Activated T-cell treated with anti-CD3 and anti-CD28 coated beads for 24 hours (primary cell): ENCODE results near the gene ERC1.
"Not testable (repeated sequence)": the region's sequence is repeated elsewhere in the genome, so short reads cannot be mapped to it uniquely, and the experiment has no call there.

Experiments
- DNase-seq: peaks from one replicate; pipeline ENCODE4 v3.0.0-alpha.2; 2020; ENCODE audit warnings: low read depth

Gene ERC1

DNA sequence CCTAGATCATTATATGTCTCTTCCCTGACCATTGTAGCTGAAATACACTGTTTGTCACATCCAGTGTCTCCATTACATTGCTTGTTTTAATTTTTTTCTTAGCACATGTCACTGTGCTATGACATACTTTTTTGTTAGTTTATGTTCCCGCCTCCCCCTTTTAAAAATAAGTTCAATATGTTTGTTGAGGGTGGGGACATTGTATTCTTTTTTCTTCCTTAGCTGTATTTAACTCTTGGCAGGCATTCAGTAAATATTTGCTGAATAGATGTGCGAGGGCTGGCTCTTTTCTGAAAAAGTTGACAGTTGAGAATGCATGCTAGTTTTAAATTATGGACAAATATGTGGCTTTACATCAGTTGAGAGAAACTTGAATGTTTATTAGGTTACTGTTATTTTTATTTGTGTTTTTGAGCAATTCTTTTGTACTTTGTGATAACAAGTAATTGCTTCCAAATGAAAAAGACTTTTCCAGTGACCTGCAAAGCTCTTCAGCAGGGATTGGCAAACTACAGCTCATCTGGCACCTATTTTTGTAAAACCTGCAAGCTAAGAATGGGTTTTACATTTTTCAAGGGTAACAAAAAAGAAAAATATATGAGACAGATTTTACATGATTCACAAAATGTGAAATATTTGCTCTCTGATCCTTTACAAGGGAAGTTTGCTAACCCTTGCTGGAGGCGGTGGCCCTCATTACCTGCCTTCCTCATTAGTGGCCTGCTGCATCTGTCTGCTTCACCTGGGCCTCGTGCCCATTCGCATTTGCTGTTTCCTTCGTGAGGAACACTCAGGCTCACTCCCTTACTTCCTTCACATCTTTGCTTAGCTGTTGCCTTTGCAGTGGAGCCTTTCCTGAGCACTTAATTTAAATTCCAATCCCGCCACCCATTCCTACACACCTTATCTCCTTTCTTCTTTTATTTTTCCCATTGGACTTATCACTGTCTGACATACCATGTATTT lies 229.4 kb downstream of the ERC1 start:
- DNase-seq = no peak

DNA sequence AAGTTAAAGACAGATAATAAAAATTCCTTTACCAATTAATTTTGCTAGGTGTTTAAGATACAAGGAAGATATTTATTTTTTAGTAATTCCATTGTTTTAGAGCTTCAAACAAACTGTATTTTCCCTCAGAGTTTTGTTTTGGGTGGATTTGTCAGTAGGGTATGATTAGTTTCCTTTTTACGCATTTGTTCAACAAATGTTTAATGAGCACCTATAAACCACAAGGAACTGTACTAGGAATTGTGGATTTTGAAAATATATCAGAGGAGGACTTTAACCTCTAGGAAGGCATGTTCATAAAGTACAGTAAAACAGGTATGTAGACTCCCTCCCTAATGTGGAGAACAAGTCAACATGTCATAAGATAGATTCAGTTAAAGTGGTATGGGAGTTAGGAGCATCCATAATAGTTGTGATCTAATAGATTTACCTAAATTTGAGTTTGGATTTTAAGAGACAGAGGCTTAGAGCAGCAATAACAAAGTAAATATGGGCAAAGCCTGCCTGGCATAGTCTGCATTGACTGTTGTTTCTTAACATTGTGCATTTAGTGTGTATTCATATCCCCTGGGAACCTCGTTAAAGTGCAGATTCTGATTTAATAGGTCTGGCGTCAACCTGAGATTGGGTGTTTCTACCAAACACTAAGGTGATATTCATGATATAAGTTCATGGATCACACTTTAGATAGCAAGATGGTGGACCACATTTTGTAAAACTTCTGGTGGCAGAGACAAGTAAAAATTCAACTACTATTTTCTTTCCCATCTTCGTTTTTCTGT lies 232.0 kb downstream of the ERC1 start:
- no peak for DNase-seq

DNA sequence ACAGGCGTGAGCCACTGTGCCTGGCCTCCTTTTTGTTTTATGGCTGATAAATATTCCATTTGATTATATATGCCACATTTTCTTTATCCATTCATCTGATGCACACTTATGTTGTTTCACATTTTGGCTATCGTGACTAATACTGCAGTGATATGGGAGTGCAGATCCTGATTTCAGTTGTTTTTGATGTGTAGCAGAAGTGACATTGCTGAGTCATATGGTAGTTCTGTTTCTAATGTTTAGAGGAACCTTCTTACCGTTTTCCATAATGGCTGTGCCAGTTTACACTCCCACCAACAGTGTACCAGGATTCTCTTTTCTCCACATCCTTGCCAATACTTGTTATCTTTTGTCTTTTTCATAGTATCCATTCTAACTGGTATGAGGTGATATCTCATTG lies 235.9 kb downstream of the ERC1 start:
- DNase-seq = no peak

DNA sequence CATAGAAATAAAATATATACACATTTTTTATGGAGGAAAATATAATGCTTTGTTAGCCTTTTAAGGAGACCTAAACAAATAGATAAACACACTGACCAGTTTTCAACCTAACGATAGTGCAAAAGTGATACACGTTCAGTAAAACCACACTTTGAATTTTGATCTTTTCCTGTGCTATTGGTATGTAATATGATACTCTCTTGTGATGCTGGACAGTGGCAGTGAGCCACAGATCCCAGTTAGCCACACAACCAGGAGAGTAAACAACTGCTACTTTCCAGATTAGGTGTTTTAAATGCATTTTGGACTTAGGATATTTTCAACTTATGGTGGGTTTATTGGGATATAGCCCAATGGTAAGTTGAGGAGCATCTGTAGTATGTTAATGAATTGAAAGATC lies 243.1 kb downstream of the ERC1 start:
- DNase-seq = no peak

DNA sequence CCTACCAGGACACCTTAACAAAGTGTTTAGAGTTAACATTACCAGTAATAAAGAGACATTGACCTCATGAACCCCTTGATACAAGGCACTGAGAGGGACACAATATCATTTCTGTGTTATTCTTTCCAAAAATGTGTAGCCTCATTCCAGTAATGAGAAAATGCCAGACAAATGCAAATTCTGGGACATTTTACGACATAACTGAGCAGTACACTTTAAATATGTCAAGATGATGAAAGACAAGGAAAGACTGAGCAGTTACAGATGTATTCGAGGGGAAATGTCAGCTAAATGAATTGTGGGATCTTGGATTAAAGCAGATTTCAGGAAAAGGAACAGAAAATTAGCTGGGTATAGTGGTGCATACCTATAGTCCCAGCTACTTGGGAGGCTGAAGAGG lies 255.6 kb downstream of the ERC1 start:
- DNase-seq = no peak

DNA sequence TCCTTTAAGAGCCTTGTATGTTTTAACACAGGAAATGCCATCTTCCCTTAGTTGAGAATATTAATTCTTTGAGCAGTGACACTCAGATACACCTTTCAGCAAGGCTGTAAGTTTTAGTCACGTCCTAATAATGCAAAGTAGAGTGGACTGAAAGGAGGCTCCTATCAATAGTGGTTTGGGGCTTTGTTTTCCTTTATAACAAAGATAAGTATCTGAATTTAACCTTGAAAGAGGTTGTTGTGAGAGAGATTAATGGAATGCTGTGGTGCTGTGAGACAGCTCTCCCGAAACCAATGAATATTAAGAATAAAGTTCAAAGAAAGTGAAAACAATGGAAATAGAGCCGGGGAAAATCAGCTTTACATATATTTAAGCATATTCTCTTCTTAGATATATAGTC lies 259.6 kb downstream of the ERC1 start:
- no peak for DNase-seq

DNA sequence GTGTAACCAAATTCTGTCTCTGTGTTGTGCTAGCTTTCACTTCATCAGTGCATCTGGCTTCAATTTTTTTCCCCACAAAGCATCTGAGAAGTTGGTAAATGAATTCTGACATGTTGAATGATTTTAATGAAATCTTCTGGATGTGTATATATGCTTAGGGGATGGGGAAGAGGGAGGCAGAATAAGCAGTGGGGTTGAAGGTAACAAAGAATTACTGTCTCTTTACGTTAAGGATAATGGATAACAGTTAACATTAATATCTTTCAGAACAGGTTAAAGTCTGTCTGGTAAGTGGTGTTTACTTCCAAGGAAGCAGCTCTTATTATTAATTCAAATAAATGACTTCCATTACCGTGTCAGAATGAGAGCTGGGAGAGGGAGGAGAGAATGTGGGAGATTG lies 261.7 kb downstream of the ERC1 start:
- DNase-seq = no peak

DNA sequence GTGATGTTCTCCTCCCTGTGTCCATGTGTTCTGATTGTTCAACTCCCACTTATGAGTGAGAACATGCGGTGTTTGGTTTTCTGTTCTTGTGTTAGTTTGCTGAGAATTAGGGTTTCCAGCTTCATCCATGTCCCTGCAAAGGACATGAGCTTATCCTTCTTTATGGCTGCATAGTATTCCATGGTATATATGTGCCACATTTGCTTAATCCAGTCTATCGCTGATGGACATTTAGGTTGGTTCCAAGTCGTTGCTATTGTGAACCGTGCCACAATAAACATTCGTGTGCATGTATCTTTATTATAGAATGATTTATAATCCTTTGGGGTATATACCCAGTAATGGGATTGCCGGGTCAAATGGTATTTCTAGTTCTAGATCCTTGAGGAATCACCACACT lies 264.1 kb downstream of the ERC1 start:
- not testable (repeated sequence) for DNase-seq

DNA sequence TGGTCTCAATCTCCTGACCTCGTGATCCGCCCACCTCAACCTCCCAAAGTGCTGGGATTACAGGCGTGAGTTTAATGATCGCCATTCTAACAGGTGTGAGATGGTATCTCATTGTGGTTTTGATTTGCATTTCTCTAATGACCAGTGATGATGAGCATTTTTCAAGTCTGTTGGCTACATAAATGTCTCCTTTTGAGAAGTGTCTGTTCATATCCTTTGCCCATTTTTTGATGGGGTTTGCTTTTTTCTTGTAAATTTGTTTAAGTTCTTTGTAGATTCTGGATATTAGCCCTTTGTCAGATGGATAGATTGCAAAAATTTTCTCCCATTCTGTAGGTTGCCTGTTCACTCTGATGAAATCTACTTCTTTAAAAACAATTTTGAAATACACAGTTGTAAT lies 264.8 kb downstream of the ERC1 start:
- not testable (repeated sequence) for DNase-seq

DNA sequence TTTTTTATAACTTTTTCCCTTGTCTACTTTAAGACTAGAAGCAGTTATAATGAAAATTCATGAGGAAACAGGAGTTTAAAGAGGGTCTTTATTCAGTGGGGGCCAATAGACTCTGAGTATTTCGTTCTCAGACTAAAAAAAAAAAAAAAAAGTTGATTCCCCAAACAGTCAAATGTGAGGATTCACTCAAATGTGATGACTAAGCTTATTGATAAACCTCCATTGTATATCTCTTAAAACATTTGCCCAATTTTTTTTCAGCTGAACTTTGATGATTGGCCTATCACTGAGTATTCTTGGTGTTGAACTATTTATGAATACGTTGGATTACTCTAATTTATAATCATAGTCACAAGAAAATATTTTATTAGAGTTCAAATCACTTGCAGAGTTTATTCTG lies 265.3 kb downstream of the ERC1 start:
- DNase-seq = no peak

DNA sequence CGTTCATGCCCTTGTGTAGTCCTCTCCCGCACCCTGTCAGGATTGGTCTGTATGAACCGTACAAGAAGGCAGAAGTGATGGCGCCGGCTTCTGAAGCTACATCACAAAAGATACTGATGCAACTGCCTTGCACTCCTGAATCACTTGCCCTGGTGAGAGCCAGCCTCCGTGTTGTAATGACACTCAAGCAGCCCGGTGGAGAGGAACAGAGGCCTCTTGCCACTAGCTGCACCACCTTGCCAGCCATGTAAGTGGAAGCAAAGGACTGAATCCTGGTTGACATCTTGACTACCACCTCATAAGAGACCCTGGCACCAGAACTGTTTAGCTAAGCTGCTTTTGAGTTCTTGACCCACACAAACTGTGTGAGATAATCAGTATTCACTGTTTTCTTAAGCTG lies 266.0 kb downstream of the ERC1 start:
- no peak for DNase-seq

DNA sequence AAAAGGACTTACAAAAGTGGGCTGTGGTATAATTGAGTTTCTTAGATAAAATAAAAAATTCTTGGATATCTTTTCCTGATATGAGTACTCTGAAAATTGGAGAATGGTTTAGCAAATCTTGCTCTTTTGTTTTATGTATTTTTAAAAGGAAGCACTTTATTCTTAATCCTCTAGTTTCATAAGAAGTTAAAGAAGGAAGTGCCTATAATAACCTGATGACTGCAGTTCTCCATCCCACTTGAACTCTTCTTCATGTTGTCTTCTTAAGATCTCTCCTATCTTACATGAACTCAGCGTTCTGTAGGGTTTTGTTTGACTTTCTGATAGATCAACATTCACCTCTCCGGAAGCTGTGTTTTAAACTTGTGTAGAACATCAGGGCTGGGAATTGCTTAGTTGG lies 271.0 kb downstream of the ERC1 start:
- DNase-seq = no peak

DNA sequence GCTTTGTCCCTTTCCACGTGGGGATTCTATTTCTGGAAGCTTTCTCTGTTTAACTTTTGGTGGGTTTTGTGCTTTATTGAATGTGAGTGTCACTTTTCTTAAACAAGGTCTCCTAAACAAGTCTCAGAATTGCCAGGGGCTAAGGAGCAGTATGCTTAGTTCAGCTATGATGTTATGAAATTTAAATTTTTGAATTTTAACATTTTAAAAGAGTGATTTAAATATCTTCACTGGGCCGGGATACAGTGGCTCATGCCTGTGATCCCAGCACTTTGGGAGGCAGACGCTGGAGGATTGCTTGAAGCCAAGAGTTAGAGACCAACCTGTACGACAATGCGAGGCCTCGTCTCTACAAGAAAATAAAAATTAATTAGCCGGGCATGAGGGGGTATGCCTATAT lies 276.2 kb downstream of the ERC1 start:
- DNase-seq = no peak

DNA sequence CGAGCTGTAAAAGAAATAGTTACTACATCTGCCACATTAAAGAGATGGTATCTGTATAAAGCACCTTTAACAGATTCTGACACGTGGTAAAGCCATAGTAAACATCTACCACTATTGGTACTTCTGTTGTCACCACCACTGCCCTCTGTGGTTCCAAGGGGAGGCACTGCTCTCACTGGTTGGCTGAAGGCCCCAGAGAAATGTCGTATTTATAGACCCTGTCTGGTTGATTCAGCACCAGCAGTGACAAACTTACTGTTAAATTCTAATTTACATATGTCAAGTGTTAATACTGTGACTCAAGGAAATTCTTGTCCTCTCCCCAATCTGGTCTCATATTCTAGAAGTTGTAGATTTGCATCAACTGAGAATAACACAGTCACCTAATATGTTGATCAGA lies 281.1 kb downstream of the ERC1 start:
- DNase-seq = no peak

DNA sequence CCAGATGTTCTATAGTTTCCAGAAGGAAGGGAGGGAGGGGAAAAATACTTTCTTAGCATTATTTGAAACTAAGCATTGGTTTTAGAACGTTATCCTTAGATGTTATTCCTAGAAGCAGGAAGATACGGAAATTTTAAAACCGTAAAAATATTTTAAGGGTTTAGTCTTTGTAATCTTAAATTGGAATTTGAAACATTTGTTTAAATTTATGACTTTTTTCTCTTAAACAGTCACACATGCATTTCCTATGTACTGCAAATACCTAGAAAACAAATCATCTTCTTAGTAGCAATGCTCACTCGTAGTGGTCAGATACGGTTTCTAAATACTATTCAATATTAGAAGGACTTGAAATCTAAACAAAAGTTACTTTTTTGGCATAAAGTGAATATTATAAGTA lies 282.0 kb downstream of the ERC1 start:
- no peak for DNase-seq

DNA sequence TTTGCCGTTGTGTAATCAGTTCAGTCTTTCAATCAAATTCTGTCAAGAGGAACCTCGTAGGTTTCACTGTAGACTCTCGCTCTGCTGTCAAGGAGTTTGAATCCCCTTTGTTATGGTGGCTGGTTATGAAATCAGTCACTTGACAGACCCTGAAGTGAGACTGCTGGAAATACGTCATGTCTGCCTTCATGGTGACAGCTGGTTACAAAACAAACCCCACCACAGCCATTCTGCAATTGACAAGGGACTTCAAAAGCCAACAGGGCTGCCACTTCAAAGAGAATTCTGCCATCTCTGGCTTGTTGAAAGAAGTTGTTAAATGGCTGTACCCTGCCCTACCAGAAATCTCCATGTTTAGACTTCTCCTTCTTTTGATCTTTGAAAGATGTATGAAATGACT lies 286.9 kb downstream of the ERC1 start:
- no peak for DNase-seq

DNA sequence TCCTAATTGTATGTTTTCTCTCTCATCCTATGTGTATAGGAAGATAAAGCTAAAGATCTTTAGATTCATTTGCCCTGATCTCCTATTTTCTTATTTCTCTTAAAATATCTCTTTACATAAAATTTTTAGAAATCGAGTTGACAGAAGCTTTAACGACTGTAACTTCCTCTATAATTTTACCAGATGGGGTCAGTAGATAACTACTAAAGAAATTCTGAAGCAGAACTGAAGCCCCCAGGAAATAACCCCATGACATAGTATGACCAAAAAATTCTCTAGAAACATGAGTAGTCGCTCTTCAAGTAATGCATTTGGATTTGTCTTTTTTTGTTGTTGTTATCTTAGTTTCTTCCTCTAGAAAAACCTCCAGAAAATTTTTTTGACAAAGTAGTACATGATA lies 288.0 kb downstream of the ERC1 start:
- DNase-seq = no peak

DNA sequence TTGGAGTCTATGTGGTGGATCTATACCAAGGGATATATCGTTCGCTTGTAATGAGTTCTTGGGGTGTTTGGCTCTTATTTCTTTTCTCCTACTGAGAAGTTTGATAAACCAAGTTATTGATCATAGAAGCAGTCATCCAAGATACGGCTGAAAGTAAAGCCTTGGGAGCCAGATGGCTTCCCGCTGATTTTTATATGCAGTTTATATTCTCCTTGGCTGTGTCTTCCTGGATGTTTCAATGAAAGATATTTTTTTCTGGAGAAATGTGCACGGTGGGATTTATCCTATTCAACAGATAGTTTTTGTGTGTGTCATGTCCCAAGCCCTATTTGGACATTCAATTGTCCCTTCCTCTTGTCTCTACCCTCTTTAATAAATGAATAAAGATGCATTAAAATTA lies 289.0 kb downstream of the ERC1 start:
- no peak for DNase-seq

DNA sequence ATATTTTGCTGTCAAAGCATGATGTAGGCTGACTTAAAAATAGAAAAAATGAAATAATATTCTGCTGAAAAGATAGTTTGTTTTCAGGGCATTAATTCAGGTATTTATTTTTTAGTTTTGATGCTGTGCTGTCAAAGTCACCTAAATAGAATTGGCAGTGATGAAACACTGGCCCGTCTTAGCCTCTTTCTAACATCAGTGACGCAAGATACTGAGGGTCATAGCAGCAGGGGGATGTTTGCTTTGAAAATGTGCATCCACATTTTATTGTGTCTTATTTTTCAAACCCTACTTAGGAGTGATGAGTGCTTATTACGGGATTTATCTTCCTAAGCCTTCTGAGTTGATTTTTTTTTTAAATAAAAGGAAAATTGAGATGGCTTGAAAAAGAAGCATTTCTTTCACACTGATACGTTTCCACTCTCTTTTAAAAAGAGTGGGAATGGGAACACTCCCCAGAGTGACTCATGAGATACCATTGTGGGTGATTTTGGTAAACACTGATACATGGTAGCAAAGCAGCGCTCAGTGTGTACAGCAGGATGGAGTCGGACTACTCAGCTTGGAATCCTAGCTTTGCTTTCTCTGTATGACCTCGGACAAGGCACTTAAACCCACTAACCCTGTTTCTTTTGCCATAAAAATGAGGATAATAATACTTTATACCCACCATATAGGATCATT lies 290.8 kb downstream of the ERC1 start:
- DNase-seq = no peak

DNA sequence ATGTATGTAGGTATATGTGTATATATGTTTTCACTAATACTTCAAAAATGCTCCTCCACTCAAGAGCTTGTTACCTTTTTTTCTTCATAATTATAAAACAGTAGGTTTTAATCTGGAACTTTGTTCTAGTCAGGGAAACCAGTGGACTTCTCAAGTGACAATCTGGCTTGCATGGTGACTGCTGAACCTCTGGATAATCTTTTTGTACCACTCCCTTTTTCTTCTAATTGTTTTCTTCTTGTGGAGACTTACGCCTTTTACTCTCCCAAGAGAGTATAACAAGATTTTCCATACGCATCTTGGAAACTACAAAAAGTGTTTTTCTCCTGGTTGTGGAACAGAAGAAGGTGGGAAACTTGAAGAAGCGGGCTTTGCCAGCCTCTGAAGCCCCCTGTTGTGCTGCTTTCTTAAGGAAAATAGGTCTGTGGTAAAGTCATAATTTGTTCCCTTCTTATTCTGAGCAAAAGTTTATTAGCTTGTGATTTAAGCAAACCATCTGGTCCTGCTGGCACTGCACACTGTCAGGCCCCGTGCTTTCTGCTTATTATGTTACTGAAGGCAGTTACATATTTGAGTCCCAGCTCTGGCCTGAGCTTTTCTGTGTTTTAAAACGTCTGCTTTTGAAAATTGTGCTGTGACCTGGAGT lies 291.8 kb downstream of the ERC1 start:
- DNase-seq = no peak

DNA sequence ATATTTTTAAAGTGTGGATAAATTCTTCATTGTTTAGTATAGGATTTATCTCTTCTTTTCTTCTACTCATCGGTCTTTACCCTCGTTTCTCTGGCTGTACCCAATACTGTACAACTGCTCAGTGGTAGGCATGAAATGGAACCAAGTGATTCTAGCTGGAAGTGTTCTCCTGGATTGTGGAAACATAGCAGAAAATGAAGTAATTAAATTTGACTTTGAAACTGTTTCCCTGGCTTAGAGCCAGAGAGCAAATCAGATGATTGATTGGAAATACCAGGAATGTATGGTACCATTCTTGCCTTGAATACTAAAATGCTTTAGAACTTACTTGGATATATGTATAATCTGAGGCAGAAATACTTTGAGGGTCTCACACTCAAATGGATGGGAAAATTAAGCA lies 292.3 kb downstream of the ERC1 start:
- DNase-seq = no peak

DNA sequence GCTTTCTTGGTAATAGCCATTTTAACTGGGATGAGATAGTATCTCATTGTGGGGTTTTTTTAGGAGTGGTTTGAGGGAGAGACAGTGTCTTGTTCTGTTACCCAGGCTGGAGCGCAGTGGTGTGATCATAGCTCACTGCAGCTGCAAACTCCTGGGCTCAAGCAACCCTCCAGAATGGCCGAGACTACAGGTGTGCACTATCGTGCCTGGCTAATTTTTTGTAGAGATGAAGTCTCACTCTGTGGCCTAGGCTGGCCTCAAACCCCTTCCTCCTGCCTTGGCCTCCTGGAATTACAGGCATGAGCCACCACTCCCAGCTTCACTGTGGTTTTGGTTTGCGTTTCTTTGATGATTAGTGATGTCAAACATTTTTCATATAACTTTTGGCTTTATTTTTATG lies 293.6 kb downstream of the ERC1 start:
- no peak for DNase-seq
